ENCODE data around the gene PMPCA. TPM values are rescaled to one million over a fixed set of nuclear protein-coding genes. Genes with fewer than 3 reads are reported as not detected.

Gene PMPCA
- total and polyA plus RNA-seq, 2 of the 8 experiments (the other 6 are each of a cell fraction or from before 2014, with no cell fraction given): 60.0 to 88.2 TPM

DNA sequence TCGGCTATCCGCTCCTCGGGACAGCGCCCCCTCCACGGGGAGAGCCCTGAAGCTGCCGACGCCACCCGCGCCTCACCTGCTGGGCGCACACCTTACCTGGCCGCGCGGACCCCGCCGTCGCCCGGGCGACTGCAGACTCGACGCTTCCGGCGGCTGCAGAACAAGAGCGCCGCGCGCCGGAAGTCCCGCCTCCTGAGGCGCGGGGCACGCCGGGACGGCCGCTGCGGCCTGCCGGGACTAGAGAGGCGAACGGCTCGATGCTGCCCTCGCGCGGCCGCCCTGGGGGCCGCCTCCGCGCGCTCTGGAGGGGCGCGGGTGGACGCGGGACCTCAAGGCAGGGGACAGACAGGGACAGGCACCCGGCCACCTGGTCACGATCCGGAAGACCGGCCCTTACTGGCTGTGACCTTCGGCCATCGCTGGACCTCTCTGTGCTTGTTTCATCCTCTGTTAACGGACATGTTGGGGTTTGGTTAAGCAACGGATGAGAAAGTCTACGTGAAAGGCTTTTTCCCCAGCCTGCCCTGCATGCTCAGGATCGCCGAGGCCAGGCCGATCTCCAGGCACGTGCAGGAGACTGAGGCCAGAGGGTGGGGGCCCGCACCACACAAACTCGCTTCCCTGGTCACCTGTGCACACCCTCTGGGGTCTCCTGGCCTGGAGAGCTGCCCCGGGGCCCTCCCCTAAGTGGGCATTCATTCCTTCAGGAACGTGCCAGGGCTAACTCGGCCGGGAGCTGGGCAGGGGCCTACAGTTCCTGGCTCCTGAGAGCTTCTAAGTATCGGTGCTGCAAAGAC is 10.2 kb upstream of the PMPCA start, which contains the start of gene SNAPC4:
Gene SNAPC4 (minus strand): TSS at position 133 of the 797 bp plus-strand sequence. CDS start 1,742 bp downstream, outside the sequence.
- Histone ChIP-seq H3K27ac (ENCODE audit: low read depth, low read length) (peak within 1 kb of the TSS; percentile 29; the same call in 1 of the 2 replicates), H2AK5ac (ENCODE audit: low read depth, low read length) (no peak within 1 kb of the TSS), H3K4me2 (ENCODE audit: insufficient read depth in 1 of 2, low read depth in 2 of 2, low read length in 2 of 2) (peak within 1 kb of the TSS; percentile 81 to 95), H2BK12ac (ENCODE audit: low read depth, low read length) (no peak within 1 kb of the TSS), H3K9ac (replicated peaks in 1 of 4; ENCODE audit: extremely low read depth in 1 of 4, low read depth in 3 of 4, low read length in 3 of 4) (peak within 1 kb of the TSS; percentile 46 to 76 (median 74); a peak in 6 of 7 replicates), H2BK15ac (ENCODE audit: low read length) (no peak within 1 kb of the TSS), H2AFZ (ENCODE audit: low read length) (no peak within 1 kb of the TSS; the same call in 1 of the 2 replicates), H3K36me3 (ENCODE audit: control insufficient read depth in 2 of 4, insufficient read depth in 4 of 4, low read length in 3 of 4) (peaks cover 32 to 51% (median 43%) of the 10 kb centered on the region in 4 experiments), H3K18ac (ENCODE audit: extremely low read depth, low read length) (no peak within 1 kb of the TSS; the same call in 1 of the 2 replicates), H2BK120ac (replicated peaks; ENCODE audit: low read depth, low read length) (no peak within 1 kb of the TSS), H3K14ac (ENCODE audit: insufficient read length) (no peak within 1 kb of the TSS), H3K4me1 (replicated peaks in 1 of 4; ENCODE audit: control insufficient read depth in 3 of 4, insufficient read depth in 4 of 4, low read length in 3 of 4) (peaks cover 0 to 10% (median 7%) of the 10 kb centered on the region in 4 experiments; a peak in 5 of 7 replicates), H4K5ac (ENCODE audit: insufficient read length, low read depth, low read length) (peak within 1 kb of the TSS; percentile 8), H3K79me2 (ENCODE audit: control insufficient read depth in 1 of 2, insufficient read depth in 2 of 2, low read length in 2 of 2) (peaks cover 0 to 26% of the 10 kb centered on the region in 2 experiments; a peak in 2 of 4 replicates), H2BK5ac (ENCODE audit: low read depth, low read length) (peak within 1 kb of the TSS; percentile 75; the same call in 1 of the 2 replicates), H3K4me3 (ENCODE audit: extremely low read depth in 1 of 4, insufficient read depth in 2 of 4, low read depth in 3 of 4, low read length in 4 of 4) (peak within 1 kb of the TSS; percentile 73 to 84 (median 79)), H3K4ac (replicated peaks; ENCODE audit: insufficient read length, low read depth, low read length) (peak within 1 kb of the TSS; percentile 81), H2BK20ac (ENCODE audit: low read length) (no peak within 1 kb of the TSS), H3K23me2 (ENCODE audit: low read depth, low read length) (peaks cover 6% of the 10 kb centered on the region; the same call in 1 of the 2 replicates), H3K23ac (ENCODE audit: insufficient read length) (no peak within 1 kb of the TSS), H3K56ac (replicated peaks; ENCODE audit: insufficient read length, low read depth, low read length) (no peak within 1 kb of the TSS), H3K9me3 (ENCODE audit: insufficient read depth in 2 of 2, low read depth in 1 of 2, low read length in 1 of 2) (no peaks in the 10 kb centered on the region), H4K91ac (replicated peaks; ENCODE audit: insufficient read length, low read length) (peak within 1 kb of the TSS; percentile 84), H3K27me3 (replicated peaks in 1 of 4; ENCODE audit: control insufficient read depth in 3 of 4, extremely low read depth in 1 of 4, insufficient read depth in 3 of 4, low read length in 3 of 4) (no peaks in the 10 kb centered on the region), H4K20me1 (replicated peaks in 1 of 2; ENCODE audit: control insufficient read depth in 1 of 2, insufficient read depth in 2 of 2, low read length in 2 of 2) (peaks cover 2 to 11% of the 10 kb centered on the region in 2 experiments), H4K8ac (ENCODE audit: extremely low read depth, insufficient read depth, low read length) (peak within 1 kb of the TSS; percentile 93), H3K79me1 (ENCODE audit: low read depth, low read length) (peaks cover 13% of the 10 kb centered on the region; the same call in 1 of the 2 replicates)
- WGBS, 2 experiments (ENCODE audit: extremely low coverage in 1 of 2, insufficient coverage in 1 of 2, insufficient read length in 1 of 2, insufficient replicate concordance in 2 of 2, low coverage in 1 of 2, low lambda C conversion rate in 2 of 2, missing lambda C conversion rate in 1 of 2): 16% methylated on average over 56 of the region's 71 CpGs; no CpG with 5 or more reads in 1 of the 2 experiments
- DNase-seq (ENCODE audit: low read depth in 1 of 2, low spot score in 2 of 2) (peak; percentile 76 to 97), FAIRE-seq (no peak)
- POLR2A ChIA-PET (ENCODE audit: partially characterized antibody): interaction anchor here (0.8 to 14.6 kb wide), 17 partner anchors 11 to 258 kb away, joined by 3 to 139 read pairs (median 8); partner anchors contain the start of genes DNLZ, ENTR1 and PMPCA
- CTCF ChIA-PET (ENCODE audit: partially characterized antibody): interaction anchor here (0.7 to 3.4 kb wide), 19 partner anchors 9 to 276 kb away, joined by 3 to 26 read pairs (median 5); partner anchors contain the start of genes ENTR1 and PMPCA
- TF ChIP-seq BACH1 (IDR thresholded peaks at IDR 0.05; ENCODE audit: low read length) (peak; percentile 68), CBX8 (IDR thresholded peaks at IDR 0.05; ENCODE audit: borderline replicate concordance, low read depth, low read length) (no peak), SP2 (IDR thresholded peaks at IDR 0.05; ENCODE audit: low read length) (peak; percentile 18; the same call in 1 of the 2 replicates), GABPA (IDR thresholded peaks at IDR 0.05; ENCODE audit: borderline replicate concordance, insufficient read depth, low read length) (peak; percentile 95), SP4 (IDR thresholded peaks at IDR 0.05; ENCODE audit: low read length) (no peak), PHF8 (conservative IDR thresholded peaks at IDR 0.05; ENCODE audit: low read depth, low read length) (peak; percentile 94)
- TF ChIP-seq, protein P1, sequence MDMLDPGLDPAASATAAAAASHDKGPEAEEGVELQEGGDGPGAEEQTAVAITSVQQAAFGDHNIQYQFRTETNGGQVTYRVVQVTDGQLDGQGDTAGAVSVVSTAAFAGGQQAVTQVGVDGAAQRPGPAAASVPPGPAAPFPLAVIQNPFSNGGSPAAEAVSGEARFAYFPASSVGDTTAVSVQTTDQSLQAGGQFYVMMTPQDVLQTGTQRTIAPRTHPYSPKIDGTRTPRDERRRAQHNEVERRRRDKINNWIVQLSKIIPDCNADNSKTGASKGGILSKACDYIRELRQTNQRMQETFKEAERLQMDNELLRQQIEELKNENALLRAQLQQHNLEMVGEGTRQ (IDR thresholded peaks at IDR 0.05; ENCODE audit: low read length): peak; percentile 11; the same call in 1 of the 2 replicates

All from H1 (cell line).